ENCODE data around the gene FBXW4.

The FBXW4 gene

DNA sequence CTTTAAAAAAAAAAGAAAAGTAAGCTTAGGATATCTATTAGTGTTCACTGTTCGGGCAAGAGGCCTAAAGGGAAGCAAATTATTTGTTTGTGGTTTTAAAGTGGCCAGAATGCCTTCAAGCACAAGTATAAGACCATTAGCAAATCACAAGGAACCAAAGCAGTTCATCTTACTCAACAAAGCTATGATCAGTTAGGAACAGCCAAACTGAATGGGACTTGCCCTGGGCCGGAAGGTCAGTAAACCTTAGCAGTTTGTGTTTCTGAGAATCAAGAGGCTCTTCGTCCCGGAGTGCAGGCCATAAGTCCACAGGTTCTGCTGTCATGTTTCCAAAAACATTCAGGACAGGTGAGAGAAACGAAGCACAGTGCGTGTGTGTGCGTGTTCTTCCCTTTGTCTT is 4.5 kb downstream of the FBXW4 start:
- no peak for TF ChIP-seq CTCF (conservative IDR thresholded peaks at IDR 0.05; ENCODE audit: low read depth, low read length)
- H3K4me3 ChIP-seq (ENCODE audit: low read depth, low read length) = no peak overlapping the region
- DNase-seq (ENCODE audit: low read depth) = peak; percentile 27

DNA sequence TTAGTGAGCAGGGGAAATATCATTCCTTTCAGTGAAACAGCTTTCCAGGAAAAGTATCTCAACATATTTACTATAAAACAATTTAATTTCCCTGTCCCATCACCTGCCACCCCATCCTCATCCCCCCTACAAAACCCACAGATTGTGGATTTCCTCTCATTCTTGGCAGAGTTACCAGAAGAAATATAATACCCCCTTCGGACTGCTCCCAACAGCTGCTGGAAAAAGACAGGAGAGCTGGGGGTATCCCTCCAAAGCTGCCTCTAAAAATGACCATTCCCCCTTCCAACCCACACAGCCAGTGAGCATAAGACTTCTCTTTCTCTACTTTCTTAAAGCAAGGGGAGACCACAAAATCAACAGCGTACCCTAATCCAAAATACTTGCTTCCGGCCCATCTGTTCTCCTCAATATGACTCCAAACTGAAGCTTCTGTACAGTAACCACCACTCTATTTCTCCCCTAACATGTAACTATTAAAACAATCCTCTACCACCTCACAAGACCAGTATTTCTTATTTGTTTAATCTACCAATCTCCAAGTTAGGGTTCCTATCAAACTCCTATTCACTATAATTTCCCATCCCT is 7.8 kb downstream of the FBXW4 start:
- no peak for DNase-seq (ENCODE audit: low read depth)
- no peak overlapping the region for H3K4me3 ChIP-seq (ENCODE audit: low read depth, low read length)
- TF ChIP-seq CTCF (conservative IDR thresholded peaks at IDR 0.05; ENCODE audit: low read depth, low read length) = no peak

- TF ChIP-seq CTCF (conservative IDR thresholded peaks at IDR 0.05; ENCODE audit: low read depth, low read length) = no peak
- DNase-seq (ENCODE audit: low read depth) = no peak
- no peak overlapping the region for H3K4me3 ChIP-seq (ENCODE audit: low read depth, low read length)
Observed at GRCh38 chr10:101686133-101686925, 8.6 kb downstream of the FBXW4 start.

DNA sequence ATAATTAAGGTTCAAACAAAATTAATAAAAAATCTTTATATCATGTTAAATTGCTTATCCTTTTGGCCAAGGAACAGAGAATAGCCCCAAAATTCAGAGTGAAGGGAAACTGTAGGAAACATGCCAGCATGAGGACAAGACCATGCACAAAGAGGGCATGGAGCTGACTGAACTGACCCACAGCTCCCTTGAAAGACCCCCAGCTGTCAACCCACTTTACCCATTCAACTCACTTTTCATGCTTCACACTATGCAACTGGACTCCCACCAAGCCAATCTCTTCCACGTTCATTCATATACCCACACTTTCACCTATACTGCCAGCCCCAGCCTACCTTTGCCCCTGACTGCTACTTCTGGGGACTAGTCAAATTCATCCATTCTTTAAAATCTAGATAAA is 10.2 kb downstream of the FBXW4 start:
- no peak overlapping the region for H3K4me3 ChIP-seq (ENCODE audit: low read depth, low read length)
- no peak for DNase-seq (ENCODE audit: low read depth)
- TF ChIP-seq CTCF (conservative IDR thresholded peaks at IDR 0.05; ENCODE audit: low read depth, low read length) = no peak

DNA sequence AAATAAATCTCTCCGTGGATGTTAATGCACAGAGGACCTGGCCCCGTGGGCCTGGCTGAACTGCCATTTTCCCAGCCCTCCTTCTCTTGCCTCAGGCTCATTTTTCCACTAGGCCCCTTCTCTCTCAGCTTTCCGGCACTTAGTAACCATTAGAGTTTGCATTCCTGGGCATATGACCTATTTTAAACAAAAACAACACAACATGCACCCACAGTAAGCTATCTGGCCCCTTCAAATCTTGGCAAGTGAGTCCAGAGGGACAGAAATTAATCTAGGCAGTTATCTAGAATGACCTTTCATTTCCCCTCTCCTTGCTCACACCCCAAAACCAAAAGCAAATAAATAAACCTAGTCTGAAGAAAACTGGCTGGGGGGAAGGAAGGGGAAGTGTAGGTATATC is 11.7 kb downstream of the FBXW4 start:
- no peak overlapping the region for H3K4me3 ChIP-seq (ENCODE audit: low read depth, low read length)
- peak; percentile 43 for DNase-seq (ENCODE audit: low read depth)
- no peak for TF ChIP-seq CTCF (conservative IDR thresholded peaks at IDR 0.05; ENCODE audit: low read depth, low read length)

GRCh38 chr10:101682172-101682825 is 12.7 kb downstream of the FBXW4 start:
- no peak overlapping the region for H3K4me3 ChIP-seq (ENCODE audit: low read depth, low read length)
- DNase-seq (ENCODE audit: low read depth) = peak; percentile 13
- TF ChIP-seq CTCF (conservative IDR thresholded peaks at IDR 0.05; ENCODE audit: low read depth, low read length) = no peak
